AG10803 (cell line): ENCODE data around the gene HOXA7.

ENCODE experiments used
- DNase-seq: peaks from one replicate; pipeline ENCODE4 v3.0.0; 2010; ENCODE audit warnings: low read depth
- H3K4me3 ChIP-seq: 2 replicates; pipeline ENCODE4 v1.5.1; 2011; ENCODE audit warnings: mild to moderate bottlenecking, low read length, control low read depth
- CTCF ChIP-seq: conservative IDR thresholded peaks from 2 replicates; pipeline ENCODE4 v1.5.1; 2011; ENCODE audit warnings: mild to moderate bottlenecking, low read length, control low read depth, inconsistent platforms

Gene HOXA7

GRCh38 chr7:27119412-27119911 is 37.0 kb downstream of the HOXA7 start:
- DNase-seq: no peak
- no peak for TF ChIP-seq CTCF
- no peak overlapping the region for H3K4me3 ChIP-seq

- no peak for TF ChIP-seq CTCF
- H3K4me3 ChIP-seq: no peak overlapping the region
- no peak for DNase-seq
These were observed 37.9 kb downstream of the HOXA7 start for GRCh38 chr7:27118580-27118979.

- no peak overlapping the region for H3K4me3 ChIP-seq
- no peak for DNase-seq
- no peak for TF ChIP-seq CTCF
These were observed 38.5 kb downstream of the HOXA7 start for GRCh38 chr7:27117887-27118491.

GRCh38 chr7:27116962-27117886 is 39.3 kb downstream of the HOXA7 start:
- DNase-seq: no peak
- H3K4me3 ChIP-seq: no peak overlapping the region
- no peak for TF ChIP-seq CTCF

GRCh38 chr7:27116031-27116961 is 40.2 kb downstream of the HOXA7 start:
- TF ChIP-seq CTCF: no peak
- DNase-seq: no peak
- no peak overlapping the region for H3K4me3 ChIP-seq

- no peak for TF ChIP-seq CTCF
- H3K4me3 ChIP-seq: no peak overlapping the region
- no peak for DNase-seq
These were observed 41.1 kb downstream of the HOXA7 start for GRCh38 chr7:27115221-27116026.
